ENCODE data around the gene C4A.

- peak; percentile 31 for TF ChIP-seq POLR2A (IDR thresholded peaks at IDR 0.05; ENCODE audit: low read depth)
- peak in 1 of 3 experiments; percentile 31 for TF ChIP-seq CTCF (IDR thresholded peaks at IDR 0.05)
These were observed 22.8 kb upstream of the C4A start, which contains the start of the genes NELFE and SKIC2 for GRCh38 chr6:31958741-31959739.

All from esophagus muscularis mucosa (tissue), 3 donors.